Pancreas (tissue), 10 donors: ENCODE measurements around the gene IGFL2. TPM values are rescaled to one million over a fixed set of nuclear protein-coding genes. Genes with fewer than 3 reads are reported as not detected.

Experiments
- ATAC-seq, 4 donors: fragments of 200-7000 bp; cut with Tn5 transposase; one replicate each; pipeline versions ENCODE4 v1.8.0 to v1.9.1; 2020; ENCODE audit warnings: mild to moderate bottlenecking in 4 of 4, moderate library complexity in 4 of 4
- DNase-seq, 6 donors: peaks; one replicate each; pipeline ENCODE4 v3.0.0-alpha.2; 2020
- FAIRE-seq: peaks from 2 replicates; lab custom pipeline; 2012; peaks lifted over from hg19 to GRCh38; lab: Jason Lieb, UNC
- H3K27ac ChIP-seq, 4 donors: fragments of 200-600 bp; sonication (generic); 1 replicate in 3 of 4; 2 replicates in 1 of 4; pipeline versions ENCODE4 v1.5.0 to v1.8.0; 2020
- H3K27me3 ChIP-seq, 4 donors: fragments of 200-600 bp; one replicate each; pipeline ENCODE4 v1.8.0; 2021
- H3K36me3 ChIP-seq, 3 donors: fragments of 200-600 bp; sonication (generic) in 1 of 3; one replicate each; pipeline versions ENCODE4 v1.5.0 to v1.8.0; 2020 to 2021
- H3K4me1 ChIP-seq, 3 donors: fragments of 200-600 bp; one replicate each; pipeline ENCODE4 v1.8.0; 2021
- H3K4me3 ChIP-seq, 4 donors: fragments of 200-600 bp; sonication (generic) in 2 of 4; one replicate each; pipeline versions ENCODE4 v1.5.0 to v1.8.0; 2020 to 2021
- H3K9me3 ChIP-seq, 4 donors: fragments of 200-600 bp; one replicate each; pipeline ENCODE4 v1.8.0; 2021
- WGBS, 2 donors: extraction: QIAGEN DNeasy Blood & Tissue Kit; methylation state at CpG; one replicate each; pipeline ENCODE4 v1.1.7; 2013; 5-methylcytosine and 5-hydroxymethylcytosine counted together
- intact Hi-C, 3 donors: fragments of 100-400 bp; cut with DNase I; formaldehyde crosslinking; loops; one replicate each; pipeline versions ENCODE4 v1.11.1 to v1.14.2; 2022
- polyA plus RNA-seq, 2 donors: library from polyadenylated mRNA; stranded (reverse); fragments of 200-250 nt; gene quantifications; one replicate each; pipeline ENCODE4 v1.2.3, GENCODE V29; 2013
- total RNA-seq, 6 donors: library from RNA; stranded (reverse); fragmentation: NEBNext Ultra II Directional in 4 of 6; extraction: Animal tissue kit (Norgen Biotek cat#: 25700) in 4 of 6; gene quantifications; one replicate each; pipeline versions ENCODE4 v1.2.1 to v1.2.4, GENCODE V29; 2021 to 2023
- TF ChIP-seq, protein P1 (sequence below), 4 donors: fragments of 200-600 bp; sonication (generic) in 3 of 4; IDR thresholded peaks; one replicate each; pipeline versions ENCODE4 v1.5.0 to v1.8.0; 2021; ENCODE audit warnings: antibody characterized with exemption in 4 of 4
- donor health status: healthy with polysubstance abuse.
- donor health status: DM: no; HTN: no; CAD: no; lungs with moderate emphysema.
- donor health status: DM: no; HTN: no; CAD: no.
- donor health status: control.
- donor health status: control.
- donor health status: Bipolar disorder and iron deficiency.
- donor health status: DM: yes; HTN: yes; CAD: no.
- donor health status: DM: no; HTN: no; CAD: no.
- donor health status: DM: no; HTN: no; CAD: no.
- donor health status: DM: yes; HTN: yes; CAD: no.

Gene IGFL2
- total and polyA plus RNA-seq, 8 donors, result not detected

- Histone ChIP-seq H3K27me3 (no peaks in the 10 kb centered on the region), H3K36me3 (no peaks in the 10 kb centered on the region), H3K4me3 (no peak overlapping the region), H3K4me1 (no peaks in the 10 kb centered on the region), H3K27ac (no peak overlapping the region), H3K9me3 (no peaks in the 10 kb centered on the region)
- TF ChIP-seq, protein P1, sequence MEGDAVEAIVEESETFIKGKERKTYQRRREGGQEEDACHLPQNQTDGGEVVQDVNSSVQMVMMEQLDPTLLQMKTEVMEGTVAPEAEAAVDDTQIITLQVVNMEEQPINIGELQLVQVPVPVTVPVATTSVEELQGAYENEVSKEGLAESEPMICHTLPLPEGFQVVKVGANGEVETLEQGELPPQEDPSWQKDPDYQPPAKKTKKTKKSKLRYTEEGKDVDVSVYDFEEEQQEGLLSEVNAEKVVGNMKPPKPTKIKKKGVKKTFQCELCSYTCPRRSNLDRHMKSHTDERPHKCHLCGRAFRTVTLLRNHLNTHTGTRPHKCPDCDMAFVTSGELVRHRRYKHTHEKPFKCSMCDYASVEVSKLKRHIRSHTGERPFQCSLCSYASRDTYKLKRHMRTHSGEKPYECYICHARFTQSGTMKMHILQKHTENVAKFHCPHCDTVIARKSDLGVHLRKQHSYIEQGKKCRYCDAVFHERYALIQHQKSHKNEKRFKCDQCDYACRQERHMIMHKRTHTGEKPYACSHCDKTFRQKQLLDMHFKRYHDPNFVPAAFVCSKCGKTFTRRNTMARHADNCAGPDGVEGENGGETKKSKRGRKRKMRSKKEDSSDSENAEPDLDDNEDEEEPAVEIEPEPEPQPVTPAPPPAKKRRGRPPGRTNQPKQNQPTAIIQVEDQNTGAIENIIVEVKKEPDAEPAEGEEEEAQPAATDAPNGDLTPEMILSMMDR (IDR thresholded peaks at IDR 0.05), result no peak
- WGBS, 2 donors, result 45 to 57% methylated on average over 8 of the region's 8 CpGs
- ATAC-seq (no peak), FAIRE-seq (no peak), DNase-seq (no peak)
- intact Hi-C loops, result no loop called here
Observed at GRCh38 chr19:46196410-46197124, 48.5 kb downstream of the IGFL2 start.

GRCh38 chr19:46197314-46198070 lies 49.5 kb downstream of the IGFL2 start:
- no peaks in the 10 kb centered on the region for H3K27me3 ChIP-seq
- H3K27ac ChIP-seq, result no peak overlapping the region
- 43 to 56% methylated on average over 4 of the region's 4 CpGs for WGBS, 2 donors
- TF ChIP-seq, protein P1 (IDR thresholded peaks at IDR 0.05), result no peak
- intact Hi-C loops, result no loop called here
- no peaks in the 10 kb centered on the region for H3K4me1 ChIP-seq
- H3K4me3 ChIP-seq, result no peak overlapping the region
- no peaks in the 10 kb centered on the region for H3K9me3 ChIP-seq
- no peaks in the 10 kb centered on the region for H3K36me3 ChIP-seq
- FAIRE-seq, result no peak
- ATAC-seq, result no peak
- DNase-seq, result no peak

DNA sequence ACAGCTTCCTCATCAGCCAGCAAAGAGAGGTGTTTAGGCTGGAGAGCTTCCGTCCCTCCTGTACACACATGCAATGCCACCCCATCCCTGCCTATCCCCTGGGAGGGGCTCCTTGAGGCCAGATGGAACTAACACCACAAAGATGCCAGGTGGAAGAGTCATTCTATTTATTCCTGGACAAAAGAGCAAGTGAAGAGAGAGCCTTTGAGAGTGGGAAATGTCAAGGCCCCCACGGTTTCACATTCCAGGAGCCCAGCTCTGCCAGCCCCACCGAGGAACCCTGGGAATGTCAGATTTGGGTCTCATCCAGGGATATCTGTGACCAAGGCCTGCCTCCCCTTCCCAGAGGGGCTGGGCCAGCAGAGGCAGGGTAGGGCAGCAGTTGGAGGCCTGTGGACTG lies 50.7 kb downstream of the IGFL2 start:
- no peaks in the 10 kb centered on the region for H3K9me3 ChIP-seq
- H3K4me3 ChIP-seq, result no peak overlapping the region
- intact Hi-C loops, result no loop called here
- no peaks in the 10 kb centered on the region for H3K27me3 ChIP-seq
- no peak overlapping the region for H3K27ac ChIP-seq
- TF ChIP-seq, protein P1 (IDR thresholded peaks at IDR 0.05), result no peak
- no peaks in the 10 kb centered on the region for H3K4me1 ChIP-seq
- 41 to 49% methylated on average over 3 of the region's 3 CpGs for WGBS, 2 donors
- DNase-seq, result no peak
- no peaks in the 10 kb centered on the region for H3K36me3 ChIP-seq
- no peak for FAIRE-seq
- no peak for ATAC-seq

DNA sequence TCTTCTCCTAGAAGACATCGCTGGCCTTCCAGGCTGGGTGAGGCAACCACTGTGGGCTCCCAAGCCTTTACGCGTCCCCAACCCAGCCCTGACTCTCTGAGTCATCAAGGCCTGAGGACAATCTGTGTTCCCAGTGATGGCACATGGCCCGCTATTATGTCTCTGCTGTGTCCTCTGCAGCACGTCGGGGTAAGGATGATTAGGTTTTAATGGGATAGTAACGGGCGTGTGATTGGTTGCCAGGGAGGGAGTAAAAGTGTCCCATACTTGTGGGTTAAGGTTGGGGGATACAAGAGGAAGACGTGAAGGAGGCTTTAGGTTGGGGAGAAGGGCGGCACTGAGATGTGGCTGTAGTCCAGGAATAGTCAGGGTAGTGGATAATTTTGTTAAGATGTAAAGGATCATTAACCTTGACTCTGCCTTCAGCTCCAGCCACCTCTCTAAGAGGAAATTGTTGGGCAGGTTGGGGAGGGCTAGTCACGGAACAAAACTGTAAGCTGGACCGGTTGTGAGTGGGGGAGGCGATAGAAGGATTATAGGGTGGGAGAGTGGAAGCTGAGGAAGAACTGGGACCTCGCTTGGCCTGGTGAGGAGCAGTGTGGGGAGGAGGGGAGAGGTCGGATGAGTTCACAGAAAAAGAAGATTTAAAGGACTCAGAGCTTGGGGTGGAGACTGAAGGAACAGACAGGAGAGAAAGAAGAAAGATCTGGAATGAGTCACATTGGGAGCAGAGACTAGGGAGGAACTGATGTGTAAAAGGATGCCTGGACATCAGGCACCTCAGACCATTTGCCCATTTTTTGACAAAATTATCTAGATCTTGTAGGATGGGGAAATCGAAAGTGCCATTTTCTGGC lies 53.6 kb downstream of the IGFL2 start:
- no peaks in the 10 kb centered on the region for H3K27me3 ChIP-seq
- no peak overlapping the region for H3K4me3 ChIP-seq
- no peaks in the 10 kb centered on the region for H3K9me3 ChIP-seq
- intact Hi-C loops, result no loop called here
- H3K27ac ChIP-seq, result no peak overlapping the region
- ATAC-seq (no peak), FAIRE-seq (no peak), DNase-seq (no peak)
- no peaks in the 10 kb centered on the region for H3K36me3 ChIP-seq
- 56 to 65% methylated on average over 16 of the region's 16 CpGs for WGBS, 2 donors
- H3K4me1 ChIP-seq, result no peaks in the 10 kb centered on the region
- TF ChIP-seq, protein P1 (IDR thresholded peaks at IDR 0.05), result no peak
